ENCODE measurements around the gene ZDHHC5. TPM values are rescaled to one million over a fixed set of nuclear protein-coding genes. Genes with fewer than 3 reads are reported as not detected.

Gene ZDHHC5
- total RNA-seq, 2 experiments from 2014 or later, result 56.8 to 65.5 TPM

DNA sequence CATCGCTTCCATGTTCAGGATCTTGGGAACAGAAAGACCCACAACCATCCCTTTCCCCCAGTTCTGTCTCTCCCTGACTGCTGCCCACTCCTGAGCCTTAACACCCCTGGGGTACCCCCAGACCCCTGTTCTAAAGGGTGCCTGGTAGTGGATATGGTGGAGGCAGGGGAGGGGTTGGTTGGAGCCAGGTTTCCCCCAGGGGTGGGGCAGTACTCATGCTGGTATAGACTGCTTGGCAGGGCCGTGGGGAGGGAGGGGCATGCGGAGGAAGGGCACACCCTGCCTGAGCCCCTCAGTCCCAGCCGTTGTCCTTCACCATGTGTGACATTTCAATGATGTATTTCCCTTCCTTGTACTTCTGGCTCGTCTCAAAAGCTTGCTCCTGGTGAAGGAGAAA, 22.2 kb upstream of the ZDHHC5 start:
- DNase-seq, result no peak
- Mint-ChIP-seq H3K4me1 (ENCODE audit: low read depth) (peaks cover 38% of the 10 kb centered on the region), H3K27me3 (peaks cover 42% of the 10 kb centered on the region), H3K36me3 (no peaks in the 10 kb centered on the region), H3K9me3 (no peaks in the 10 kb centered on the region), H3K4me3 (no peak overlapping the region), H3K27ac (no peak overlapping the region)
- POLR2A ChIA-PET, result no interaction called here
- intact Hi-C loops (cut with micrococcal nuclease), result loop anchor here (2.0 to 5.0 kb wide), 4 partner anchors 153 to 308 kb away; partner anchors contain the start of genes P2RX3 and SSRP1
- CTCF ChIA-PET, result interaction anchor here (1.4 to 8.8 kb wide), 8 partner anchors 76 to 221 kb away, joined by 5 to 121 read pairs (median 10); partner anchors contain the start of gene UBE2L6

DNA sequence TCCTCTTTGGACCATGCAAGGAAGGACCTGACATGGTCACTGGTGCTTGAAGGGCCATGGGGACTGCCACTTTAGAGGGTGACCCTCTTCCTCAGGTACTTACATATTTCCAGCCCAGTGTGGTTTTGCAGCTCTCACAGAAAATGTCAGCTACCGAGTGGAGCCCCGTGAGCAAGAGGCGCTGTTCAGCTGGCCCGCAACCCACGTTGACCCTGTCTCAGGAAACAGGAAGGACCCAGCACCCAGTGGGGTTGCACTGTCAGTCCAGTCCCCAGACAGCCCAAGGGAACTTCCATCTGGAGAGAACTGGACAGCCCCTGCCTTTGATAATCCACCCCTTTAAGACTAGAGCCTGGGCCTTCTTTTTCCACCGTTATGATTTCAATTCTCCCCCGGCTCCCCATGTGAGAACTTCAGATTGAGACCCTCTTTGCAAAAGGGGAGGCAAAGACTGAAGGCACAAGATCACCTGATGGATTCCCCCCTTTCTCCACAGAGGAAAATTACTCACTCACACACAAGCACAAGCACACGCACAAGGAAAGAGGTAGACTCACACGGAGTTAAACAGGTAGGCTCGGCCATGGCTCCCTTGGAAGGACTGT, 21.6 kb upstream of the ZDHHC5 start:
- peaks cover 42% of the 10 kb centered on the region for H3K27me3 Mint-ChIP-seq

DNA sequence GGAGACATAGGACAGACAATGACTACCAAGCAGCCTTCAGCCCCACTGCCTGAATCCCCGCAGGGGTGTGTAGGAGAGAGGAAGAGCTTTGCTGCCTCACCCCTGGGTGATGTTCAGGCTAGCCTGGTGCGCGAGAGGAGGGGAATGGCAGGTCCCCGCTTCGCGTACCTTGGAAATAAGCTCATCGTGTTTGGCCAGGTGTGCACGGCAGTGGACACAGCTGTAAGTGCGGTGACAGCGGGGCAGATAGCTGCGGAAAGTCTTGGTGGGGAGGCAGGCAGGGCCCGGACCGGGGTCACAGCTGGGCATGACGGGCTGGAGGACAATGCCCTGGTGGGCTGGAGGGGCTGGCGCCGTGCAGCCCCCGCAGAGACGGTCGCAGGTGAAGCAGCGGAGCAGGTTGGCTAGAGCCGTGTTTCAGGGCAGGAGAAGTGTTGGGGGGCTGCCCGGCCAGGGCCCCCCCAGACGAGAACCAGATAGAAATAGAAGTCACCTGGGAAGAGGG, 21.1 kb upstream of the ZDHHC5 start:
- Mint-ChIP-seq H3K9me3 (no peaks in the 10 kb centered on the region), H3K27me3 (peaks cover 42% of the 10 kb centered on the region), H3K4me3 (no peak overlapping the region), H3K27ac (no peak overlapping the region), H3K36me3 (no peaks in the 10 kb centered on the region), H3K4me1 (ENCODE audit: low read depth) (peaks cover 36% of the 10 kb centered on the region)
- intact Hi-C loops (cut with micrococcal nuclease), result loop anchor here (5.0 kb wide), 1 partner anchor 310 kb away; the partner anchor contains the start of genes P2RX3 and SSRP1
- POLR2A ChIA-PET, result interaction anchor here (0.6 kb wide), 1 partner anchor 78 kb away, joined by 3 read pairs; no protein-coding TSS in a partner anchor
- DNase-seq, result no peak
- CTCF ChIA-PET, result interaction anchor here (0.8 to 1.9 kb wide), 6 partner anchors 16 to 189 kb away, joined by 3 to 13 read pairs (median 6); partner anchors contain the start of gene UBE2L6

More for the DNA sequence above, 21.6 kb upstream of the ZDHHC5 start:
- no peak for DNase-seq
- H3K27ac Mint-ChIP-seq, result no peak overlapping the region
- intact Hi-C loops (cut with micrococcal nuclease), result loop anchor here (5.0 kb wide), 1 partner anchor 309 kb away; the partner anchor contains the start of genes P2RX3 and SSRP1
- POLR2A ChIA-PET, result interaction anchor here (0.6 kb wide), 1 partner anchor 78 kb away, joined by 3 read pairs; no protein-coding TSS in a partner anchor
- peaks cover 38% of the 10 kb centered on the region for H3K4me1 Mint-ChIP-seq (ENCODE audit: low read depth)
- CTCF ChIA-PET, result interaction anchor here (0.8 to 1.9 kb wide), 5 partner anchors 78 to 188 kb away, joined by 3 to 13 read pairs (median 6); partner anchors contain the start of gene UBE2L6
- no peaks in the 10 kb centered on the region for H3K36me3 Mint-ChIP-seq
- no peak overlapping the region for H3K4me3 Mint-ChIP-seq
- H3K9me3 Mint-ChIP-seq, result no peaks in the 10 kb centered on the region

DNA sequence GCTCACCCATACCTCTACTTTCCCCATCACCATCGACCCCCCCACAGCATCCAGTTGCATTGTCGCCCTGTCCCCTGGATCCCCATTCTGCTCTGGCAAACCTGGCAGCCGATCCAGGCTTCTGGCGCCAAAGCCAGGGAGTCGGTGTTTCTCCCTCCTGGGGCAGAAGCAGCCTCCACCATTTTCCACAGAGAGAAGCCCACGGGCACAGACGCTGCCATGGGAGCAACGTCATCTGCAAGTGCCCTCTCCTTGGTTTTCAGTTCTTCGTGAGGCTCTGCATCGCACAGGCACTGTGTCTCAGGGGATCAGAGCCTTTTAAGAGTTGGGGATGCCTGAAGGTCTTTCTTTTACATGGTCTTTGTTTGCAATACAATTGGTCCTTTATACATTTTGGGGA, 20.5 kb upstream of the ZDHHC5 start:
- Mint-ChIP-seq H3K4me1 (ENCODE audit: low read depth) (peaks cover 36% of the 10 kb centered on the region), H3K27me3 (peaks cover 42% of the 10 kb centered on the region), H3K4me3 (no peak overlapping the region), H3K9me3 (no peaks in the 10 kb centered on the region), H3K27ac (no peak overlapping the region), H3K36me3 (no peaks in the 10 kb centered on the region)
- intact Hi-C loops (cut with micrococcal nuclease), result loop anchor here (5.0 kb wide), 1 partner anchor 310 kb away; the partner anchor contains the start of genes P2RX3 and SSRP1
- DNase-seq, result no peak
- POLR2A ChIA-PET, result interaction anchor here (0.6 kb wide), 1 partner anchor 79 kb away, joined by 3 read pairs; no protein-coding TSS in a partner anchor
- CTCF ChIA-PET, result interaction anchor here (1.2 to 1.9 kb wide), 5 partner anchors 15 to 155 kb away, joined by 3 to 13 read pairs (median 6); partner anchors contain the start of gene UBE2L6

DNA sequence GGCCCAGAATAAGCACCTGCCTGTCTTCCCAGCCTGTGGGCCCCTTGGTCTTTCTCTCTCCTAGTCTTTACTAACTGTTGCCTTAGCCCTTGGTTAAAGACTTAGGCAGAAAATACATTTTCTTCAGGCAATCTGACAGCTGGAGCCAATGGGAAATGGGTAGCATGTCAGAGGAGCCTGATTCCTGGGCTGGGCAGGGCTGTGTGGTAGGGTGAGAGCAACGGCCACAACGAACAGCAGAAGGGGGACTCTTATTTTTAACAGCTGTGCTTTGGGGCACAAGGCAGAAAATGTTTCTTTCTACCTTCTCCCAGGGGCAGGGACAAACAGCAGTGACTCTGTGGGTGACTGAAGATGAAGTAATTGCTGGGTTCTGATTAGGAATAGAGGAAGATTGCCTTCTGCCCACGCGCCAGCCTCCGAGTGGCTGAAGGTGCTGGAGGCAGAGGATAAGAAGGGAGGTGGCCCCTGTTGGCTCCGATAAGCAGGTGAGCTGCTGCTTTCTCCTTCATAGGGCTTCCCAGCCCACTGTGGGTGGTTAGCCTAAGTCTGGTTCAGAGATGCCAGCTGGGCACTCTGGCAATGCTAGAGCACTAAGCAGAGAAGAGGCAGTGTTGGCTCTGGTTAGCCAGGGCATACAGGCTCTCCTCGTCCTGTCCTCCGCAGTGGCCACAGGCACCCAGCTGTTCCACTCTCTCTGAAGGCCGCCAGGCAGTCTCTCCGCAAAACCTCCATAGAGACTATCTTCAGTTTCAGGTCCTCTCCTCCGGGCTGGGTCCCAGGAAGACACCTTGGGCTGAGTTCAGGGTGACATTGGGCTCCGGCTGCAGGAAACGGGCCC, 19.7 kb upstream of the ZDHHC5 start:
- intact Hi-C loops (cut with micrococcal nuclease), result loop anchor here (5.0 kb wide), 1 partner anchor 311 kb away; the partner anchor contains the start of genes P2RX3 and SSRP1
- ChIA-PET POLR2A (interaction anchor here (1.0 to 1.6 kb wide), 2 partner anchors 10 to 20 kb away, joined by 3 to 4 read pairs; partner anchors contain the start of genes CLP1 and ZDHHC5), CTCF (interaction anchor here (0.6 to 1.6 kb wide), 5 partner anchors 14 to 819 kb away, joined by 3 to 9 read pairs (median 3); partner anchors contain the start of gene UBE2L6)
- H3K27me3 Mint-ChIP-seq, result peaks cover 41% of the 10 kb centered on the region
- no peaks in the 10 kb centered on the region for H3K9me3 Mint-ChIP-seq
- no peaks in the 10 kb centered on the region for H3K36me3 Mint-ChIP-seq
- H3K4me1 Mint-ChIP-seq (ENCODE audit: low read depth), result peaks cover 40% of the 10 kb centered on the region
- DNase-seq, result peak; percentile 40
- H3K27ac Mint-ChIP-seq, result no peak overlapping the region
- H3K4me3 Mint-ChIP-seq, result peak overlapping the region; percentile 73

DNA sequence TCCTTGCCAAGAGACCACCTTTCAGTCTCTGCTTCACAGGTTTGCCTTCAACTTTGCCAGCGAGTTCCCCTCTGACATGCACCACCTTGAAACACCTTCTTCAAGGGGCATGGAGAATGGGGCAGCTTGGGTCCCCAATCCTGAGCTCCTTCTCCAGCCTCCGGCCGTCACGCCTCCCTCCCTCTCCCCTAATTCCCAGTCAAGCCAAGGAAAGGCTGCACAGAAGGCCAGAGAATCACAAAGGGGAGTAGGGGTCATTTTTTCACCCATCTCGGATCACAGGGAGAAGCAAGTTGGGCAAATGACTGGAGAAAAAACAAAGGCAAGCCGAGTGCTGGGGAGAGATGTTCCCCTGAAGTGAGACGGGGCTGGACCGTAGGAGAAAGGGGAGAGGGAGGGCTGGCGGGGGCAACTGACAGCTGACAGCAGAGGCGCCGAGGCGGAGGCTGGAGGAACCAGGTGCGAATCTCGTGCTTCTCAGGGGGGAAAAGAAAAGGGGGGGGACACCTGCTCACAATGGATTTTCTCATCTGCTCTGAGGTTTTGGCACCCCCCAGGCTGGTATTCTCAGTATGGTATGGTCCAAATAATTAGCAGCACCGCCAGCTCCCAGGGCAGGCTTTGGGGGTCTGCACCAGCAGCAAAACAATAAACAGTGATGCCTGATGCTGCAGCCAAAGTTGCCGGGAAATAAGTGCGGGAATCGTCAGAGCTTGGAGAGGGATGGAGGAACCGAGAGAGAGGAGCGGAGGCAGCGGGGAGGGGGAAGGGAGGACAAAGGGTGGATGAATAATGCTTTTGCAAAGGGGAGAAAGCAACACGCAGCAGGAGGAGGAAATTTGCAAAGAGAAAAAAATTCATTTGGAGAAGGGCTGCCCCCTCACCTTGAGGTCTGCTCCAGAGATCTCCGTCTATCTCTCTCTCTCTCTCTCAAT, 18.8 kb upstream of the ZDHHC5 start:
- Mint-ChIP-seq H3K9me3 (no peaks in the 10 kb centered on the region), H3K4me1 (ENCODE audit: low read depth) (peaks cover 40% of the 10 kb centered on the region), H3K27ac (no peak overlapping the region), H3K36me3 (no peaks in the 10 kb centered on the region), H3K4me3 (peak overlapping the region; percentile 73), H3K27me3 (peaks cover 41% of the 10 kb centered on the region)
- peak; percentile 50 for DNase-seq
- CTCF ChIA-PET, result interaction anchor here (0.5 to 1.6 kb wide), 4 partner anchors 74 to 820 kb away, joined by 3 to 9 read pairs (median 4); partner anchors contain the start of gene UBE2L6
- intact Hi-C loops (cut with micrococcal nuclease), result loop anchor here (5.0 kb wide), 1 partner anchor 312 kb away; the partner anchor contains the start of genes P2RX3 and SSRP1
- POLR2A ChIA-PET, result interaction anchor here (1.0 to 1.6 kb wide), 3 partner anchors 9 to 19 kb away, joined by 3 to 4 read pairs (median 3); partner anchors contain the start of genes CLP1 and ZDHHC5

DNA sequence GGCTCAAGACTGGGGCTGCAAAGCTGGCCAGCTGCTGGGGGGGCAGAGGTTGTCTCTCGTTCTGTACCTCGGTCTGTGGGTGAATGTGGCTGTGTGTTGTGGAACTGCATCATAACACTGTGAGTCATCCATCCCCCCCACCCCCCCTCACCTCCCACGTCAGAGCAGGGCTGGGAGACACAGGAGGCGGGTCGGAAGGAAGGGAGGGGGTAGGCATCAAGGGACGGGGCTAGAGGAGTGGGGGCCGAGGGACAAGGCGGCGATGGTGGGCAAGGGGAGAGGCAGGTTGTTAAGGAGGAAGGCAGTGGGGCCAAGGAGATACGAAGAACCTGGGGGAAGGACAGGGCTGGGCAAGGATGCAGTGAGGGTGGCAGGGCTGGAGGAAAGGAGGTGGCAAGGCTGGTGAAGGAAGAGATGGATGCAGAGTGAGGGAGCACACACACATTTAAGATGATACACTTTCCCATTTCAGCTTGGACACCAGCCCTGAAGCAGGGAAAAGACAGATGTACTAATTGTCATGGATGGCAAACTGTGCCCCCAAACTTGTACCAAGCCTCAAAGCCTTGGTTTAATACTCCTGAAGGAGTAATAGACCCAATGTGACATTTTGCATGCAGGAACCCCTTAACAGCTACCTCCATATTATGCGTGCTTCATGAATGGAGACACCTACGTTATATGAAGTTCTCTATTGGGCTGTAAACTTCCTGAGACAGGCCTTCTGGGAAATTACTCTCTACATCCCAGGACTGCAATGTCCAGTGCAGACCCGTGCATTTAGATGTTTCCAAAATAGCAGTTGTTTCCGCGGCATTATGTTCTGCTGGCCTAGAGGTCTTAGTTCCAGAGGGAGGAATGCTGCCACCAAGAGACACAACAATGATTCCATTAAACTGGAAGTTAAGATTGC, 17.8 kb upstream of the ZDHHC5 start, which contains the start of gene YPEL4:
Gene YPEL4 (minus strand): TSS at position 87 of the 913 bp plus-strand sequence. CDS start 2,805 bp downstream, outside the sequence.
- H3K27ac Mint-ChIP-seq, result peak within 1 kb of the TSS; percentile 65
- DNase-seq, result peak; percentile 79
- CTCF ChIA-PET, result interaction anchor here (1.6 kb wide), 1 partner anchor 83 kb away, joined by 9 read pairs; the partner anchor contains the start of gene UBE2L6
- POLR2A ChIA-PET, result interaction anchor here (1.0 to 1.6 kb wide), 2 partner anchors 11 to 18 kb away, joined by 3 to 4 read pairs; partner anchors contain the start of gene ZDHHC5
- H3K4me1 Mint-ChIP-seq (ENCODE audit: low read depth), result peaks cover 40% of the 10 kb centered on the region
- peak within 1 kb of the TSS; percentile 73 for H3K4me3 Mint-ChIP-seq
- intact Hi-C loops (cut with micrococcal nuclease), result loop anchor here (5.0 kb wide), 1 partner anchor 313 kb away; the partner anchor contains the start of genes P2RX3 and SSRP1
- no peaks in the 10 kb centered on the region for H3K36me3 Mint-ChIP-seq
- no peaks in the 10 kb centered on the region for H3K9me3 Mint-ChIP-seq
- H3K27me3 Mint-ChIP-seq, result peaks cover 37% of the 10 kb centered on the region

DNA sequence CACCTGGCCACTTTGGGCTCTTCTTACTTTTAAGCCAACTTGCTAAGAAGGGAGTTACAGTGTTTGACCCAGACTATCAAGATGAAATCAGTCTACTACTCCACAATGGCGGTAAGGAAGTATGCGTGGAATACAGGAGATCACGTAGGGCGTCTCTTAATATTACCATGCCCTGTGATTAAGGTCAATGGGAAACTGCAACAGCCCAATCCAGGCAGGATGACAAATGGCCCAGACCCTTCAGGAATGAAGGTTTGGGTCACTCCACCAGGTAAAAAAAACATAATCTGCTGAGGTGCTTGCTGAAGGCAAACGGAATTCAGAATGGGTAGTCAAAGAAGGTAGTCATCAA, 17.2 kb upstream of the ZDHHC5 start:
- CTCF ChIA-PET, result no interaction called here
- peaks cover 40% of the 10 kb centered on the region for H3K4me1 Mint-ChIP-seq (ENCODE audit: low read depth)
- H3K27ac Mint-ChIP-seq, result no peak overlapping the region

DNA sequence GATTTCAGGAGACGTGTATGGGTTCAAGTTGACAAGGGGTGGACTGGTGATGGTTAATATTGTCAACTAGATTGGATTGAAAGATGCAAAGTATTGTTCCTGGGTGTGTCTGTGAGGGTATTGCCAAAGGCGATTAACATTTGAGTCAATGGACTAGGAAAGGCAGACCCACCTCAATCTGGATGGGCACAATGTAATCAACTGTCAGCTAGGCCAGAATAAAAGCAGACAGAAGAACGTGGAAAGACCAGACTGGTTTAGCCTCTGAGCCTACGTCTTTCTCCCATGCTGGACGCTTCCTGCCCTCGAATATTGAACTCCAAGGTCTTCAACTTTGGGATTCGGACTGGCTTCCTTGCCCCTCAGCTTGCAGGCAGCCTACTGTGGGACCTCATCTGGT, 16.5 kb upstream of the ZDHHC5 start:
- H3K9me3 Mint-ChIP-seq, result no peaks in the 10 kb centered on the region
- POLR2A ChIA-PET, result no interaction called here
- intact Hi-C loops (cut with micrococcal nuclease), result no loop called here

More for the DNA sequence above, 17.2 kb upstream of the ZDHHC5 start:
- POLR2A ChIA-PET, result no interaction called here
- H3K9me3 Mint-ChIP-seq, result no peaks in the 10 kb centered on the region
- H3K27me3 Mint-ChIP-seq, result peaks cover 31% of the 10 kb centered on the region
- DNase-seq, result no peak
- H3K36me3 Mint-ChIP-seq, result no peaks in the 10 kb centered on the region
- H3K4me3 Mint-ChIP-seq, result no peak overlapping the region
- intact Hi-C loops (cut with micrococcal nuclease), result no loop called here

More for the DNA sequence above, 16.5 kb upstream of the ZDHHC5 start:
- H3K27me3 Mint-ChIP-seq, result peaks cover 24% of the 10 kb centered on the region
- no peaks in the 10 kb centered on the region for H3K36me3 Mint-ChIP-seq
- H3K4me3 Mint-ChIP-seq, result no peak overlapping the region
- CTCF ChIA-PET, result interaction anchor here (1.2 to 1.7 kb wide), 5 partner anchors 83 to 193 kb away, joined by 3 to 7 read pairs (median 4); partner anchors contain the start of gene UBE2L6
- DNase-seq, result no peak
- peaks cover 40% of the 10 kb centered on the region for H3K4me1 Mint-ChIP-seq (ENCODE audit: low read depth)
- H3K27ac Mint-ChIP-seq, result no peak overlapping the region
